SK-N-SH treated with all-trans-retinoic acid at 6 μM for 48 hours (cell line): ENCODE measurements around the gene RAD51B.

Experiments
- ATAC-seq: fragments of 200-7000 bp; cut with Tn5 transposase; 3 replicates; pipeline ENCODE4 v1.9.1; 2020; ENCODE audit warnings: mild to moderate bottlenecking, moderate library complexity
- ARNTL ChIP-seq: fragments of 450-650 bp; formaldehyde crosslinking; IDR thresholded peaks from 2 replicates; pipeline ENCODE4 v1.5.0; 2020; ENCODE audit warnings: low read depth, mild to moderate bottlenecking, moderate library complexity, borderline replicate concordance
- CSDC2 ChIP-seq: fragments of 250-450 bp; sonication (Bioruptor Pico); IDR thresholded peaks from 2 replicates; pipeline ENCODE4 v1.5.0; 2020; ENCODE audit warnings: mild to moderate bottlenecking, moderate library complexity
- CSRNP3 ChIP-seq: fragments of 250-450 bp; sonication (Bioruptor Pico); IDR thresholded peaks from 2 replicates; pipeline ENCODE4 v1.5.1; 2021; ENCODE audit warnings: mild to moderate bottlenecking, moderate library complexity
- ESRRG ChIP-seq: fragments of 250-450 bp; sonication (Bioruptor Pico); IDR thresholded peaks from 2 replicates; pipeline ENCODE4 v1.6.1; 2021; ENCODE audit warnings: mild to moderate bottlenecking
- ISL1 ChIP-seq: fragments of 250-450 bp; sonication (Bioruptor Pico); IDR thresholded peaks from 2 replicates; pipeline ENCODE4 v2.1.2; 2022; ENCODE audit warnings: mild to moderate bottlenecking, moderate library complexity
- OSR1 ChIP-seq: fragments of 250-450 bp; sonication (Bioruptor Pico); IDR thresholded peaks from 2 replicates; pipeline ENCODE4 v1.8.0; 2022; ENCODE audit warnings: moderate library complexity, mild to moderate bottlenecking, inconsistent platforms
- PATZ1 ChIP-seq: fragments of 250-450 bp; sonication (Bioruptor Pico); IDR thresholded peaks from 2 replicates; pipeline ENCODE4 v1.8.0; 2020; ENCODE audit warnings: mild to moderate bottlenecking, moderate library complexity, borderline replicate concordance
- PPARA ChIP-seq: fragments of 250-450 bp; sonication (Bioruptor Pico); IDR thresholded peaks from 2 replicates; pipeline ENCODE4 v1.5.0; 2020; ENCODE audit warnings: mild to moderate bottlenecking, borderline replicate concordance
- SNAI2 ChIP-seq: fragments of 250-450 bp; sonication (Bioruptor Pico); IDR thresholded peaks from 2 replicates; pipeline ENCODE4 v1.5.0; 2020; ENCODE audit warnings: mild to moderate bottlenecking, moderate library complexity
- TCF4 ChIP-seq: fragments of 250-450 bp; sonication (Bioruptor Pico); IDR thresholded peaks from 2 replicates; pipeline ENCODE4 v1.8.0; 2021; ENCODE audit warnings: mild to moderate bottlenecking, moderate library complexity, borderline replicate concordance
- TSHZ2 ChIP-seq: fragments of 250-450 bp; sonication (Bioruptor Pico); IDR thresholded peaks from 2 replicates; pipeline ENCODE4 v1.5.0; 2020; ENCODE audit warnings: mild to moderate bottlenecking, moderate library complexity
- ZNF70 ChIP-seq: fragments of 450-650 bp; formaldehyde crosslinking; IDR thresholded peaks from 2 replicates; pipeline ENCODE4 v1.5.0; 2020; ENCODE audit warnings: mild to moderate bottlenecking, moderate library complexity
- ZNF8 ChIP-seq: fragments of 450-650 bp; formaldehyde crosslinking; IDR thresholded peaks from 2 replicates; pipeline ENCODE4 v1.5.0; 2020; ENCODE audit warnings: mild to moderate bottlenecking, moderate library complexity

RAD51B gene

GRCh38 chr14:68563251-68564131 lies 743.9 kb downstream of the RAD51B start:
- TF ChIP-seq ISL1 (CRISPR knock-in tag) (no peak), PATZ1 (CRISPR knock-in tag) (peak; percentile 34; the same call in 1 of the 2 replicates)
- ATAC-seq = peak; percentile 78

GRCh38 chr14:68564191-68564825 lies 744.7 kb downstream of the RAD51B start:
- TF ChIP-seq CSDC2 (no peak), TCF4 (CRISPR knock-in tag) (no peak)

GRCh38 chr14:68564826-68565759 lies 745.5 kb downstream of the RAD51B start:
- no peak for ATAC-seq
- TF ChIP-seq ESRRG (CRISPR knock-in tag) (no peak), CSRNP3 (CRISPR knock-in tag) (no peak), PPARA (CRISPR knock-in tag) (no peak), ARNTL (CRISPR knock-in tag) (no peak), ISL1 (CRISPR knock-in tag) (no peak), CSDC2 (no peak)

More at GRCh38 chr14:68564191-68564825, 744.7 kb downstream of the RAD51B start:
- no peak for ATAC-seq

GRCh38 chr14:68566075-68566474 lies 746.5 kb downstream of the RAD51B start:
- TF ChIP-seq ISL1 (CRISPR knock-in tag) (no peak), ZNF70 (CRISPR knock-in tag) (no peak), PATZ1 (CRISPR knock-in tag) (no peak), SNAI2 (CRISPR knock-in tag) (no peak), OSR1 (CRISPR knock-in tag) (no peak), CSDC2 (no peak), TSHZ2 (no peak), ARNTL (CRISPR knock-in tag) (no peak), CSRNP3 (CRISPR knock-in tag) (no peak), ESRRG (CRISPR knock-in tag) (no peak), ZNF8 (CRISPR knock-in tag) (no peak), TCF4 (CRISPR knock-in tag) (no peak)
- TF ChIP-seq, all 23 proteins: peak for 0
- no peak for ATAC-seq
